Posterior cingulate gyrus (tissue), 11 donors: ENCODE data around the gene B3GNT8.
"Not testable (repeated sequence)": the region's sequence is repeated elsewhere in the genome, so short reads cannot be mapped to it uniquely, and the experiment has no call there.

Experiments
- DNase-seq, 10 donors: peaks; one replicate each; pipeline versions ENCODE4 v3.0.0 to v3.0.0-alpha.2; 2020 to 2021; ENCODE audit warnings: mixed read lengths in 3 of 10
- intact Hi-C: fragments of 100-400 bp; cut with DNase I; formaldehyde crosslinking; loops from one replicate; pipeline ENCODE4 v1.15.1; 2023

The B3GNT8 gene

GRCh38 chr19:41439441-41440222 is 12.5 kb upstream of the B3GNT8 start, which contains the start of gene DMAC2:
Gene DMAC2, minus strand, starts transcription at chr19:41439912. Its CDS starts 13 bp downstream, at chr19:41439899.
- intact Hi-C loops, result loop anchor here (1.0 kb wide), 1 partner anchor 129 kb away; the partner anchor contains the start of gene CCDC97
- peak; percentile 90 to 99 (median 96) for DNase-seq

GRCh38 chr19:41437944-41438574 is 10.9 kb upstream of the B3GNT8 start:
- intact Hi-C loops, result no loop called here
- peak in 3 of 10 donors; percentile 43 to 48 (median 46) for DNase-seq

- no peak for DNase-seq
- intact Hi-C loops, result no loop called here
These were observed 9.4 kb upstream of the B3GNT8 start for GRCh38 chr19:41436674-41436951.

- intact Hi-C loops, result no loop called here
- DNase-seq, result peak in 3 of 10 donors; percentile 31 to 61 (median 53)
These were observed 8.9 kb upstream of the B3GNT8 start for GRCh38 chr19:41435936-41436673.

GRCh38 chr19:41435376-41435775 is 8.2 kb upstream of the B3GNT8 start:
- peak in 3 of 10 donors; percentile 18 to 52 (median 22) for DNase-seq
- intact Hi-C loops, result not testable (repeated sequence)

- peak in 3 of 10 donors; percentile 4 to 50 (median 21) for DNase-seq
- intact Hi-C loops, result no loop called here
These were observed 7.3 kb upstream of the B3GNT8 start for GRCh38 chr19:41434450-41434849.

- DNase-seq, result peak in 5 of 10 donors; percentile 34 to 91 (median 60)
- intact Hi-C loops, result no loop called here
These were observed 6.0 kb upstream of the B3GNT8 start for GRCh38 chr19:41433171-41433570.

- no peak for DNase-seq
- intact Hi-C loops, result no loop called here
These were observed 4.5 kb upstream of the B3GNT8 start for GRCh38 chr19:41431426-41432386.

GRCh38 chr19:41430922-41431321 is 3.7 kb upstream of the B3GNT8 start:
- intact Hi-C loops, result no loop called here
- DNase-seq, result no peak

- intact Hi-C loops, result no loop called here
- DNase-seq, result no peak
These were observed 1.3 kb upstream of the B3GNT8 start for GRCh38 chr19:41428481-41428859.

- DNase-seq, result peak in 7 of 10 donors; percentile 32 to 87 (median 54)
These were observed 690 bp upstream of the B3GNT8 start for GRCh38 chr19:41427647-41428480.

GRCh38 chr19:41426116-41426841 is 895 bp downstream of the B3GNT8 start:
- intact Hi-C loops, result no loop called here

More at GRCh38 chr19:41427647-41428480, 690 bp upstream of the B3GNT8 start:
- intact Hi-C loops, result no loop called here

GRCh38 chr19:41425174-41426115 is 1.7 kb downstream of the B3GNT8 start:
- intact Hi-C loops, result no loop called here

More at GRCh38 chr19:41426116-41426841, 895 bp downstream of the B3GNT8 start:
- peak in 1 of 10 donors; percentile 84 for DNase-seq

GRCh38 chr19:41424335-41425173 is 2.6 kb downstream of the B3GNT8 start:
- DNase-seq, result no peak
- intact Hi-C loops, result no loop called here

More at GRCh38 chr19:41425174-41426115, 1.7 kb downstream of the B3GNT8 start:
- no peak for DNase-seq

GRCh38 chr19:41422955-41423354 is 4.2 kb downstream of the B3GNT8 start:
- DNase-seq, result peak in 1 of 10 donors; percentile 17
- intact Hi-C loops, result no loop called here

- intact Hi-C loops, result no loop called here
- peak in 1 of 10 donors; percentile 35 for DNase-seq
These were observed 4.7 kb downstream of the B3GNT8 start for GRCh38 chr19:41422456-41422855.
